Naive thymus-derived CD4-positive, alpha-beta T cell (primary cell): ENCODE results near the gene ERP27. TPM values are rescaled to one million over a fixed set of nuclear protein-coding genes. Genes with fewer than 3 reads are reported as not detected.

ENCODE experiments used
- ATAC-seq: fragments of 150-1000 bp; cut with Tn5 transposase; 2 replicates; pipeline ENCODE4 v1.10.0; 2021; ENCODE audit warnings: mild to moderate bottlenecking, moderate library complexity
- CTCF ChIA-PET: fragments of 350-600 bp; sonication (Branson Sonifier 250); formaldehyde crosslinking; loops from one replicate; lab custom pipeline; 2021; ENCODE audit warnings: antibody characterized with exemption; lab: Charles Lee
- POLR2A ChIA-PET: fragments of 350-600 bp; sonication (Branson Sonifier 250); formaldehyde crosslinking; loops from one replicate; lab custom pipeline; 2021; ENCODE audit warnings: antibody characterized with exemption, inconsistent platforms; lab: Charles Lee
- DNase-seq, 9 donors: peaks; one replicate each; pipeline versions ENCODE4 v3.0.0 to v3.0.0-alpha.2; 2020 to 2022; ENCODE audit warnings: mixed read lengths in 1 of 9
- H3K27ac ChIP-seq: one replicate; pipeline ENCODE4 v1.7.0; 2013; ENCODE audit warnings: mild to moderate bottlenecking, low read depth, low read length, moderate library complexity
- H3K27me3 ChIP-seq, 2 donors: one replicate each; pipeline ENCODE4 v1.7.0; 2013; ENCODE audit warnings: low read length in 2 of 2, mild to moderate bottlenecking in 2 of 2, moderate library complexity in 2 of 2; ENCODE audit not compliant: control insufficient read depth in 2 of 2, insufficient read depth in 2 of 2
- H3K36me3 ChIP-seq, 3 experiments: 1 replicate in 2 of 3; 2 replicates in 1 of 3; pipeline ENCODE4 v1.7.0; 2013; ENCODE audit warnings: low read length in 3 of 3, mild to moderate bottlenecking in 3 of 3, moderate library complexity in 1 of 3; ENCODE audit not compliant: insufficient read depth in 3 of 3, control insufficient read depth in 2 of 3
- H3K4me1 ChIP-seq, 2 donors: one replicate each; pipeline ENCODE4 v1.7.0; 2013; ENCODE audit warnings: low read length in 2 of 2, mild to moderate bottlenecking in 2 of 2, moderate library complexity in 1 of 2; ENCODE audit not compliant: control insufficient read depth in 2 of 2, insufficient read depth in 2 of 2
- H3K4me3 ChIP-seq: 2 replicates; pipeline ENCODE4 v1.7.0; 2013; ENCODE audit warnings: mild to moderate bottlenecking, low read length
- H3K9me3 ChIP-seq, 3 experiments: 1 replicate in 2 of 3; 2 replicates in 1 of 3; pipeline ENCODE4 v1.7.0; 2013; ENCODE audit warnings: low read length in 3 of 3; ENCODE audit not compliant: control insufficient read depth in 2 of 3
- H3K27ac Mint-ChIP-seq, 9 donors: one replicate each; pipeline ENCODE4 v1.8.0; 2020 to 2022; ENCODE audit warnings: mixed read lengths in 9 of 9, mild to moderate bottlenecking in 8 of 9, moderate library complexity in 5 of 9, inconsistent platforms in 2 of 9
- H3K27me3 Mint-ChIP-seq, 5 donors: one replicate each; pipeline ENCODE4 v1.8.0; 2021 to 2022; ENCODE audit warnings: mixed read lengths in 5 of 5, mild to moderate bottlenecking in 1 of 5
- H3K36me3 Mint-ChIP-seq, 5 donors: one replicate each; pipeline ENCODE4 v1.8.0; 2020 to 2022; ENCODE audit warnings: mixed read lengths in 5 of 5, mild to moderate bottlenecking in 3 of 5, inconsistent platforms in 1 of 5
- H3K4me1 Mint-ChIP-seq, 7 donors: one replicate each; pipeline ENCODE4 v1.8.0; 2020 to 2022; ENCODE audit warnings: mixed read lengths in 7 of 7, mild to moderate bottlenecking in 3 of 7, inconsistent platforms in 1 of 7
- H3K4me3 Mint-ChIP-seq, 10 donors: one replicate each; pipeline ENCODE4 v1.8.0; 2020 to 2022; ENCODE audit warnings: mild to moderate bottlenecking in 10 of 10, mixed read lengths in 10 of 10, moderate library complexity in 6 of 10, inconsistent platforms in 2 of 10
- H3K9me3 Mint-ChIP-seq, 11 donors: one replicate each; pipeline ENCODE4 v1.8.0; 2020 to 2022; ENCODE audit warnings: mixed read lengths in 11 of 11, mild to moderate bottlenecking in 4 of 11, inconsistent platforms in 1 of 11, moderate library complexity in 1 of 11
- intact Hi-C, 2 donors: fragments of 100-400 bp; cut with micrococcal nuclease; formaldehyde crosslinking; loops; one replicate each; pipeline ENCODE4 v1.15.1; 2023
- polyA plus RNA-seq, 2 donors: library from polyadenylated mRNA; unstranded; fragments of 300-500 nt; fragmentation: Illumina TruSeq; gene quantifications; one replicate each; pipeline ENCODE4 v1.2.3, GENCODE V29; 2021
- total RNA-seq, 6 experiments: library from RNA in 5 of 6; stranded (reverse) in 5 of 6; gene quantifications; 1 replicate in 5 of 6; 2 replicates in 1 of 6; pipeline ENCODE4 v1.2.3 and lab custom pipeline; 2021 to 2026

ERP27 gene
- total and polyA plus RNA-seq, 7 experiments from 2014 or later = 5.6 to 20.3 (median 13.1) TPM

GRCh38 chr12:14892726-14893505 lies 45.4 kb downstream of the ERP27 start:
- no peak overlapping the region for H3K27ac Mint-ChIP-seq
- Histone ChIP-seq H3K4me3 (no peak overlapping the region), H3K27ac (no peak overlapping the region), H3K27me3 (no peaks in the 10 kb centered on the region), H3K36me3 (no peaks in the 10 kb centered on the region), H3K4me1 (no peaks in the 10 kb centered on the region), H3K9me3 (no peaks in the 10 kb centered on the region)
- intact Hi-C loops = no loop called here
- DNase-seq (no peak), ATAC-seq (no peak)
- H3K36me3 Mint-ChIP-seq = peaks cover 0 to 8% (median 3%) of the 10 kb centered on the region in 5 donors
- H3K27me3 Mint-ChIP-seq = peaks cover 0 to 15% (median 0%) of the 10 kb centered on the region in 5 donors
- H3K4me1 Mint-ChIP-seq = peaks cover 0 to 4% (median 0%) of the 10 kb centered on the region in 7 donors
- no peak overlapping the region for H3K4me3 Mint-ChIP-seq
- CTCF ChIA-PET = interaction anchor here (0.5 to 1.1 kb wide), 3 partner anchors 23 to 148 kb away, joined by 3 to 4 read pairs (median 3); a partner anchor contains a TSS
- H3K9me3 Mint-ChIP-seq = no peaks in the 10 kb centered on the region
- POLR2A ChIA-PET = interaction anchor here (0.7 to 2.3 kb wide), 3 partner anchors 8 to 647 kb away, joined by 3 to 5 read pairs (median 4); no protein-coding TSS in a partner anchor

GRCh38 chr12:14890701-14891100 lies 47.6 kb downstream of the ERP27 start:
- intact Hi-C loops = no loop called here
- CTCF ChIA-PET = no interaction called here
- H3K27ac Mint-ChIP-seq = no peak overlapping the region
- Histone ChIP-seq H3K4me3 (no peak overlapping the region), H3K9me3 (no peaks in the 10 kb centered on the region), H3K27me3 (no peaks in the 10 kb centered on the region), H3K4me1 (peaks cover 0 to under 1% of the 10 kb centered on the region in 2 donors), H3K36me3 (no peaks in the 10 kb centered on the region), H3K27ac (no peak overlapping the region)
- POLR2A ChIA-PET = interaction anchor here (1.3 kb wide), 1 partner anchor 103 kb away, joined by 3 read pairs; no protein-coding TSS in a partner anchor
- peaks cover 0 to 1% (median 0%) of the 10 kb centered on the region in 11 donors for H3K9me3 Mint-ChIP-seq
- no peak for DNase-seq
- peaks cover under 1 to 13% (median 12%) of the 10 kb centered on the region in 7 donors for H3K4me1 Mint-ChIP-seq
- H3K27me3 Mint-ChIP-seq = peaks cover 0 to 23% (median 4%) of the 10 kb centered on the region in 5 donors
- ATAC-seq = no peak
- H3K4me3 Mint-ChIP-seq = no peak overlapping the region
- H3K36me3 Mint-ChIP-seq = peaks cover 0 to 8% (median 3%) of the 10 kb centered on the region in 5 donors

- Mint-ChIP-seq H3K27ac (peak overlapping the region in 1 of 9 donors; percentile 42), H3K36me3 (peaks cover 0 to 4% (median 0%) of the 10 kb centered on the region in 5 donors), H3K4me3 (peak overlapping the region in 1 of 10 donors; percentile 5), H3K4me1 (peaks cover 9 to 57% (median 42%) of the 10 kb centered on the region in 7 donors), H3K9me3 (peaks cover 0 to 1% (median 0%) of the 10 kb centered on the region in 11 donors), H3K27me3 (peaks cover 0 to 33% (median 8%) of the 10 kb centered on the region in 5 donors)
- ATAC-seq (no peak), DNase-seq (no peak)
- H3K27me3 ChIP-seq = no peaks in the 10 kb centered on the region
- no peak overlapping the region for H3K27ac ChIP-seq
- H3K4me3 ChIP-seq = no peak overlapping the region
- CTCF ChIA-PET = no interaction called here
- peaks cover 0 to 17% of the 10 kb centered on the region in 2 donors for H3K4me1 ChIP-seq
- H3K9me3 ChIP-seq = no peaks in the 10 kb centered on the region
- intact Hi-C loops = no loop called here
- no peaks in the 10 kb centered on the region for H3K36me3 ChIP-seq
- POLR2A ChIA-PET = interaction anchor here (0.8 to 1.9 kb wide), 2 partner anchors 74 to 115 kb away, joined by 4 to 8 read pairs; a partner anchor contains a TSS
Measured at GRCh38 chr12:14886271-14886670, 52.1 kb downstream of the ERP27 start.

GRCh38 chr12:14885718-14886221 lies 52.6 kb downstream of the ERP27 start, which contains the start of gene MGP:
MGP (minus strand) TSS chr12:14885854; CDS start chr12:14885791, 63 bp downstream.
- H3K27me3 Mint-ChIP-seq = peaks cover 0 to 33% (median 8%) of the 10 kb centered on the region in 5 donors
- H3K4me3 ChIP-seq = no peak within 1 kb of the TSS
- no peak for ATAC-seq
- peaks cover 0 to 1% (median 0%) of the 10 kb centered on the region in 11 donors for H3K9me3 Mint-ChIP-seq
- no peaks in the 10 kb centered on the region for H3K36me3 ChIP-seq
- H3K27ac ChIP-seq = peak within 1 kb of the TSS; percentile 60
- CTCF ChIA-PET = no interaction called here
- intact Hi-C loops = loop anchor here in 1 of 2 donors (2.0 kb wide), 3 partner anchors 15 to 67 kb away; no protein-coding TSS in a partner anchor
- H3K4me1 Mint-ChIP-seq = peaks cover 12 to 62% (median 47%) of the 10 kb centered on the region in 7 donors
- DNase-seq = no peak
- POLR2A ChIA-PET = no interaction called here
- no peaks in the 10 kb centered on the region for H3K27me3 ChIP-seq
- no peaks in the 10 kb centered on the region for H3K9me3 ChIP-seq
- H3K27ac Mint-ChIP-seq = peak within 1 kb of the TSS in 8 of 9 donors; percentile 49 to 95 (median 92)
- peaks cover 0 to 4% (median 0%) of the 10 kb centered on the region in 5 donors for H3K36me3 Mint-ChIP-seq
- H3K4me3 Mint-ChIP-seq = peak within 1 kb of the TSS in 9 of 10 donors; percentile 62 to 83 (median 77)
- H3K4me1 ChIP-seq = peaks cover 0 to 21% of the 10 kb centered on the region in 2 donors

GRCh38 chr12:14884458-14884878 lies 53.9 kb downstream of the ERP27 start:
- POLR2A ChIA-PET = interaction anchor here (0.6 to 2.7 kb wide), 14 partner anchors 9 to 519 kb away, joined by 3 to 12 read pairs (median 3); partner anchors contain the start of genes ARHGDIB and ATF7IP
- ATAC-seq (peak; percentile 95), DNase-seq (peak in 8 of 9 donors; percentile 59 to 93 (median 88))
- Histone ChIP-seq H3K4me1 (peaks cover 0 to 27% of the 10 kb centered on the region in 2 donors), H3K27me3 (no peaks in the 10 kb centered on the region), H3K27ac (peak overlapping the region; percentile 60), H3K4me3 (no peak overlapping the region), H3K9me3 (no peaks in the 10 kb centered on the region), H3K36me3 (no peaks in the 10 kb centered on the region)
- H3K4me3 Mint-ChIP-seq = peak overlapping the region in 9 of 10 donors; percentile 62 to 83 (median 77)
- peaks cover 0 to 5% (median 4%) of the 10 kb centered on the region in 5 donors for H3K36me3 Mint-ChIP-seq
- H3K27me3 Mint-ChIP-seq = peaks cover 0 to 29% (median 8%) of the 10 kb centered on the region in 5 donors
- H3K4me1 Mint-ChIP-seq = peaks cover 15 to 75% (median 60%) of the 10 kb centered on the region in 7 donors
- H3K27ac Mint-ChIP-seq = peak overlapping the region in 8 of 9 donors; percentile 49 to 95 (median 92)
- peaks cover 0 to 7% (median 0%) of the 10 kb centered on the region in 11 donors for H3K9me3 Mint-ChIP-seq
- intact Hi-C loops = loop anchor here in 1 of 2 donors (1.0 to 2.0 kb wide), 10 partner anchors 16 to 113 kb away; partner anchors contain the start of genes ARHGDIB, C12orf60 and WBP11
- CTCF ChIA-PET = interaction anchor here (1.0 to 1.4 kb wide), 4 partner anchors 35 to 111 kb away, joined by 3 to 8 read pairs (median 4); no protein-coding TSS in a partner anchor

GRCh38 chr12:14883686-14884085 lies 54.7 kb downstream of the ERP27 start:
- Histone ChIP-seq H3K27ac (no peak overlapping the region), H3K4me1 (peaks cover 0 to 27% of the 10 kb centered on the region in 2 donors), H3K27me3 (no peaks in the 10 kb centered on the region), H3K36me3 (no peaks in the 10 kb centered on the region), H3K4me3 (no peak overlapping the region), H3K9me3 (no peaks in the 10 kb centered on the region)
- ATAC-seq (no peak), DNase-seq (no peak)
- H3K27me3 Mint-ChIP-seq = peaks cover 0 to 24% (median 8%) of the 10 kb centered on the region in 5 donors
- POLR2A ChIA-PET = interaction anchor here (0.6 to 2.7 kb wide), 8 partner anchors 70 to 152 kb away, joined by 3 to 12 read pairs (median 4); partner anchors contain the start of gene ARHGDIB
- peaks cover 15 to 77% (median 63%) of the 10 kb centered on the region in 7 donors for H3K4me1 Mint-ChIP-seq
- CTCF ChIA-PET = interaction anchor here (0.6 to 1.6 kb wide), 6 partner anchors 9 to 488 kb away, joined by 3 to 8 read pairs (median 4); no protein-coding TSS in a partner anchor
- peaks cover 0 to 7% (median 0%) of the 10 kb centered on the region in 11 donors for H3K9me3 Mint-ChIP-seq
- H3K27ac Mint-ChIP-seq = no peak overlapping the region
- H3K36me3 Mint-ChIP-seq = peaks cover 0 to 6% (median 4%) of the 10 kb centered on the region in 5 donors
- H3K4me3 Mint-ChIP-seq = peak overlapping the region in 1 of 10 donors; percentile 80
- intact Hi-C loops = loop anchor here in 1 of 2 donors (1.0 to 2.0 kb wide), 10 partner anchors 17 to 112 kb away; partner anchors contain the start of genes ARHGDIB, C12orf60 and WBP11
